Hepatocyte (in vitro differentiated cells): ENCODE data around the gene ZNF281.

ENCODE experiments used
- CTCF ChIP-seq: fragments of 200-600 bp; sonication (generic); IDR thresholded peaks from 2 replicates; pipeline ENCODE4 v1.5.1; 2016; ENCODE audit warnings: antibody characterized with exemption, mild to moderate bottlenecking; ENCODE audit not compliant: poor library complexity
- EZH2 ChIP-seq: fragments of 200-600 bp; sonication (generic); IDR thresholded peaks from 2 replicates; pipeline ENCODE4 v1.6.1; 2016; ENCODE audit warnings: antibody characterized with exemption, mild to moderate bottlenecking, borderline replicate concordance

DNA sequence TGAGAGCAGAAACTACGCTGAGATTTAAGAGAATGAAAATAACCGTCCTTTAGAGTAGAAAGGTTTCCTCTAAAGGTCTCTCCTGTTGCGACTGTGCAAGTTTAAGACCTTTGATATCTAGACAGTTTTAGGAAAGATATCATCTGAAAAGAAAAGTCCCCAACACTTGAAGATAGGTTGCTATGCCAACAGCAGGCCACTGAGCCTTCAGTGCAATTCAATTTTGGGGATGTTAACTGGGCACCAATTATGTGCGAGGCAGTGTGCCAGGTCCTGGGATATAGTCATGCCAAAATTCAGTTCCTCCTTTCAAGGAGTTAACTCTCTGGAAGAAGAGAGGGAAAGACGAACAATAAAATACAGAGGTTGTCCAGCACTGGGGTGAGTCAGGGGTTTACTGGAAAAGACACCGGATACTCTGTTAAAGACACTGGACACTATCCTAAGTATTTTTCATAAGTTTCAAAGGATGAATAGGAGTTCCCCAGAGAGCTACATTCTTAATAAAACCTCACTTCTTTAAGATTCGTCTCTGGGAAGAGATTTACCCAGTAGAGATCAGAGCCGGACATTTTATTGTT is 25.5 kb upstream of the ZNF281 start:
- no peak for TF ChIP-seq CTCF
- no peak for TF ChIP-seq EZH2
